Fibroblast of lung (primary cell): ENCODE results near the gene EFNA2.

Experiments
- CTCF ChIP-seq, 2 donors: IDR thresholded peaks in 1 of 2; conservative IDR thresholded peaks in 1 of 2; 1 replicate in 1 of 2; 2 replicates in 1 of 2; pipeline ENCODE4 v1.5.1; 2011 to 2012; ENCODE audit warnings: low read length in 2 of 2, control low read depth in 1 of 2, inconsistent platforms in 1 of 2, low read depth in 1 of 2, mild to moderate bottlenecking in 1 of 2
- EZH2 ChIP-seq: IDR thresholded peaks from 2 replicates; pipeline ENCODE4 v1.5.1; 2012; ENCODE audit warnings: low read length, control low read depth, mild to moderate bottlenecking; ENCODE audit errors: missing control alignments

DNA sequence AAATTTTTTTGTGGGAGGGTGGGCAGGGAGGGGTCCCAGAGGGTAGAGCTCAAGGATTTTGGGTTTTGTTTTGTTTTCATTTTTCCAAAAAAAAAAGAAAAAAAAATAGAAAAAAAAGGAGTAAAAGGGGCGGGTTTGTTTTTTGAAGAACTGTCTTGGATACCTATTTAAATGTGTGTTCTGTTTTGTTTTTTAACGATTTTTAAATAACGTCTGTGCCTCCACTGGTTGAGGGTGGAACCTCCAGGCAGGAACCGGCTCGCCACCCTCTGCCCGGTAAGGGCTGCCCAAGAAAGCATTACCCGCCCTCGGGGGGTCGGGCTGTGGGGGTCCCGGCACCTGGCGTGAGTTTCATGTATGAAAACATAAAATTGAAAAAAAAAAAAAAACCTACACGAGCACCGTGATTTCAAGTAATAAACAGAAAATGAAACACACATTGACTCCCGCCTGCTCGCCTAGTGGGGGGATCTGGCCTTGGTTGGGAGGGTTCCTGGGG, 26.9 kb upstream of the EFNA2 start:
- no peak for TF ChIP-seq EZH2
- no peak for TF ChIP-seq CTCF (conservative IDR thresholded peaks at IDR 0.05 in 1 of 2, IDR thresholded peaks at IDR 0.05 in 1 of 2; ENCODE audit: low read depth in 1 of 2, low read length in 2 of 2)
